Adrenal gland (tissue), 12 donors: ENCODE results near the gene PHOSPHO2. TPM values are rescaled to one million over a fixed set of nuclear protein-coding genes. Genes with fewer than 3 reads are reported as not detected.

Experiments
- DNase-seq, 7 donors: peaks; one replicate each; pipeline ENCODE4 v3.0.0-alpha.2; 2019 to 2020
- H3K27ac ChIP-seq, 5 donors: fragments of 200-600 bp; sonication (generic) in 4 of 5; 1 replicate in 3 of 5; 2 replicates in 2 of 5; pipeline versions ENCODE4 v1.5.1 to v1.8.0; 2016 to 2020; ENCODE audit warnings: mild to moderate bottlenecking in 1 of 5
- H3K27me3 ChIP-seq: fragments of 200-600 bp; 2 replicates; pipeline ENCODE4 v1.8.0; 2021
- H3K36me3 ChIP-seq, 2 donors: fragments of 200-600 bp; replicated peaks in 1 of 2; 1 replicate in 1 of 2; 2 replicates in 1 of 2; pipeline versions ENCODE4 v1.5.1 to v1.8.0; 2018 to 2022
- H3K4me1 ChIP-seq, 2 donors: fragments of 200-600 bp; replicated peaks in 1 of 2; 1 replicate in 1 of 2; 2 replicates in 1 of 2; pipeline versions ENCODE4 v1.5.1 to v1.8.0; 2018 to 2021
- H3K4me3 ChIP-seq, 4 donors: fragments of 200-600 bp; sonication (generic) in 3 of 4; one replicate each; pipeline ENCODE4 v1.5.1; 2016 to 2018
- H3K9me3 ChIP-seq, 3 donors: fragments of 200-600 bp; sonication (generic) in 1 of 3; replicated peaks in 1 of 3; 1 replicate in 2 of 3; 2 replicates in 1 of 3; pipeline versions ENCODE4 v1.5.1 to v1.8.0; 2016 to 2021
- CTCF ChIP-seq, 6 experiments: fragments of 450-650 bp in 4 of 6; fragments of 200-600 bp in 2 of 6; sonication (generic) in 1 of 6; IDR thresholded peaks; 1 replicate in 5 of 6; 2 replicates in 1 of 6; pipeline versions ENCODE4 v1.5.1 to v1.8.0; 2016 to 2021; ENCODE audit warnings: antibody characterized with exemption in 6 of 6, mild to moderate bottlenecking in 2 of 6, moderate library complexity in 1 of 6
- POLR2A ChIP-seq, 2 donors: fragments of 450-650 bp; IDR thresholded peaks; one replicate each; pipeline ENCODE4 v1.6.1; 2017; ENCODE audit warnings: antibody characterized with exemption in 2 of 2, mild to moderate bottlenecking in 2 of 2, moderate library complexity in 1 of 2
- WGBS, 4 donors: extraction: QIAGEN DNeasy Blood & Tissue Kit in 2 of 4; methylation state at CpG; one replicate each; pipeline versions ENCODE4 v1.1.5 to v1.1.7; 2013 to 2017; 5-methylcytosine and 5-hydroxymethylcytosine counted together
- intact Hi-C, 2 donors: fragments of 100-400 bp; cut with DNase I; formaldehyde crosslinking; loops; one replicate each; pipeline versions ENCODE4 v1.14.1 to v1.15.0; 2022 to 2023
- polyA plus RNA-seq, 3 donors: library from polyadenylated mRNA; stranded (reverse); fragments of 200-250 nt in 2 of 3; fragments of 350-450 nt in 1 of 3; fragmentation: Illumina TruSeq in 1 of 3; extraction: RNeasy Lipid Tissue Mini Kit (QIAGEN cat#74804) in 1 of 3; gene quantifications; one replicate each; pipeline ENCODE4 v1.2.3, GENCODE V29; 2013 to 2014
- total RNA-seq, 9 donors: library from RNA; depleted of rRNA in 4 of 9; stranded (reverse); fragments of >200 nt in 4 of 9; fragments of 120-200 nt in 1 of 9; fragmentation: NEBNext Ultra II Directional in 1 of 9; extraction: Animal tissue kit (Norgen Biotek cat#: 25700) in 1 of 9; gene quantifications; one replicate each; pipeline versions ENCODE4 v1.1.0 to v1.2.4, GENCODE V29; 2013 to 2023
- donor health status: healthy with polysubstance abuse.
- donor health status: Bipolar disorder and iron deficiency.
- donor health status: DM: yes; HTN: yes; CAD: no.
- donor health status: DM: no; HTN: no; CAD: no.
- donor health status: DM: no; HTN: no; CAD: no.
- donor health status: DM: yes; HTN: yes; CAD: no.

Gene PHOSPHO2
- total and polyA plus RNA-seq, 12 donors = 0.69 to 6.6 (median 2.4) TPM

- H3K36me3 ChIP-seq = no peaks in the 10 kb centered on the region
- H3K27me3 ChIP-seq = no peaks in the 10 kb centered on the region
- no peaks in the 10 kb centered on the region for H3K9me3 ChIP-seq
- H3K4me1 ChIP-seq = peaks cover 0 to 5% of the 10 kb centered on the region in 2 donors
- WGBS, 4 donors = 43 to 63% (median 57%) methylated on average over 3 to 5 of the region's 5 CpGs
- no peak overlapping the region for H3K4me3 ChIP-seq
- no peak overlapping the region for H3K27ac ChIP-seq
- intact Hi-C loops = no loop called here
- DNase-seq = no peak
- no peak for TF ChIP-seq POLR2A (IDR thresholded peaks at IDR 0.05)
- TF ChIP-seq CTCF (IDR thresholded peaks at IDR 0.05) = no peak
Measured at GRCh38 chr2:169738566-169739229, 44.4 kb downstream of the PHOSPHO2 start.

GRCh38 chr2:169739351-169739750 is 45.1 kb downstream of the PHOSPHO2 start:
- Histone ChIP-seq H3K9me3 (no peaks in the 10 kb centered on the region), H3K36me3 (no peaks in the 10 kb centered on the region), H3K4me3 (no peak overlapping the region), H3K27me3 (no peaks in the 10 kb centered on the region), H3K4me1 (peaks cover 0 to 5% of the 10 kb centered on the region in 2 donors), H3K27ac (no peak overlapping the region)
- TF ChIP-seq POLR2A (IDR thresholded peaks at IDR 0.05) = no peak
- intact Hi-C loops = no loop called here
- no peak for DNase-seq
- WGBS, 4 donors = 88 to 93% (median 91%) methylated on average over 1 of the region's 1 CpG

DNA sequence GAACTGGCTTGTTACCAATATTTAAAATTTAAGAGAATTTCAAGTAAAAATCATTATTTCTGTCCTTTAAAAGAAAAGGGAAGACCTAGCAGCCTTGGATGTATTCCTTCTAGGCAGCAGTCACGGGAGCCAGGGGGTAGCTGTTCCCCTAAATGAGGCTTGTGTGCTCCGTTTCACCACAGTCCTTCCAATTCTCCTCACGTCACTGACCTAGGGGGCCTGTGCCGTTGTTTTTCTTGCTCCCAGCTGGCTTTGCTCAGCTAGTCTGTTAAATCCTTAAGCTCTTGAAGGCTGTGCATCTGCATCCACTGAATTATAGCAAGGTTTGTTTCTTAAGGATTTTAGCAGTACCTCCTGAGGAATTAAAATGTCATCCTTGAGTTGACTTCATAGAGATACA is 49.3 kb downstream of the PHOSPHO2 start:
- no peak overlapping the region for H3K27ac ChIP-seq
- no peak for TF ChIP-seq POLR2A (IDR thresholded peaks at IDR 0.05)
- TF ChIP-seq CTCF (IDR thresholded peaks at IDR 0.05) = no peak

DNA sequence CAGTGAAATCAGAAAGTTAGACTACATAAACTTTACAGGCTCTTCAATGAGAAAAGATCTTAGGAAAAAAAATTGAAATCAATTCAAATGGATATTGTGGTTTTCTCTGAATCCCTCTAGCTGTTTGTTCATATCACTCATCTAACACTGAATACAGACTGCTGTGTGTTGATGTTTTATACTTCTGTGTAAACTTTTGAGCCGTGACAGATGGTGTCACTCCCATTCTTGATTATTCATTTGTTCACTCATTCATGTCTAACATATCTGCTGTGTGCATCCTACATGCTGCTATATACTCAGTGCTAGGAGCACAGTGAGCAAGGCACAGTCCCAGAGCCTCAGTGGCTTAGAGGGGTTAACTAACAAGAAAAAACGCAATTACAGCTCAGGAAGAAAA is 52.0 kb downstream of the PHOSPHO2 start:
- Histone ChIP-seq H3K27ac (no peak overlapping the region), H3K36me3 (no peaks in the 10 kb centered on the region), H3K27me3 (no peaks in the 10 kb centered on the region), H3K4me1 (no peaks in the 10 kb centered on the region), H3K9me3 (no peaks in the 10 kb centered on the region), H3K4me3 (no peak overlapping the region)
- intact Hi-C loops = no loop called here
- TF ChIP-seq CTCF (IDR thresholded peaks at IDR 0.05) = no peak
- no peak for TF ChIP-seq POLR2A (IDR thresholded peaks at IDR 0.05)
- no peak for DNase-seq
- whole genome bisulfite sequencing, 4 donors = 83 to 91% (median 86%) methylated on average over 2 of the region's 2 CpGs

More for the DNA sequence above, 49.3 kb downstream of the PHOSPHO2 start:
- no peaks in the 10 kb centered on the region for H3K4me1 ChIP-seq
- DNase-seq = no peak
- H3K27me3 ChIP-seq = no peaks in the 10 kb centered on the region
- H3K4me3 ChIP-seq = no peak overlapping the region
- intact Hi-C loops = no loop called here
- H3K9me3 ChIP-seq = no peaks in the 10 kb centered on the region
- WGBS, 4 donors = 82 to 85% (median 84%) methylated on average over 4 of the region's 4 CpGs
- H3K36me3 ChIP-seq = no peaks in the 10 kb centered on the region

- Histone ChIP-seq H3K9me3 (no peaks in the 10 kb centered on the region), H3K27me3 (no peaks in the 10 kb centered on the region), H3K4me3 (no peak overlapping the region), H3K36me3 (no peaks in the 10 kb centered on the region), H3K4me1 (no peaks in the 10 kb centered on the region), H3K27ac (no peak overlapping the region)
- DNase-seq = no peak
- intact Hi-C loops = no loop called here
- TF ChIP-seq POLR2A (IDR thresholded peaks at IDR 0.05) (no peak), CTCF (IDR thresholded peaks at IDR 0.05) (no peak)
- WGBS, 4 donors = 75 to 83% (median 79%) methylated on average over 6 of the region's 6 CpGs
Measured at GRCh38 chr2:169748319-169748718, 54.0 kb downstream of the PHOSPHO2 start.
